ENCODE measurements around the gene NAT14.
A peak's percentile ranks its signal among the peaks of the same experiment; 100 is the strongest.
"Not testable (repeated sequence)": the region's sequence is repeated elsewhere in the genome, so short reads cannot be mapped to it uniquely, and the experiment has no call there.

Gene NAT14

GRCh38 chr19:55502197-55502952 lies 17.4 kb downstream of the NAT14 start:
- DNase-seq (ENCODE audit: low spot score) = no peak

GRCh38 chr19:55503157-55503501 lies 18.1 kb downstream of the NAT14 start:
- no peak for DNase-seq (ENCODE audit: low spot score)

GRCh38 chr19:55503502-55504251 lies 18.7 kb downstream of the NAT14 start:
- peak; percentile 72 for DNase-seq (ENCODE audit: low spot score)

- DNase-seq (ENCODE audit: low spot score) = no peak
Observed at GRCh38 chr19:55504252-55504603, 19.2 kb downstream of the NAT14 start.

- DNase-seq (ENCODE audit: low spot score) = no peak
Observed at GRCh38 chr19:55504981-55505380, 20.0 kb downstream of the NAT14 start.

GRCh38 chr19:55508120-55508519 lies 23.1 kb downstream of the NAT14 start:
- DNase-seq (ENCODE audit: low spot score) = no peak

- peak; percentile 74 for DNase-seq (ENCODE audit: low spot score)
Observed at GRCh38 chr19:55516878-55517620, 32.1 kb downstream of the NAT14 start.

- DNase-seq (ENCODE audit: low spot score) = no peak
Observed at GRCh38 chr19:55519451-55520311, 34.7 kb downstream of the NAT14 start.

GRCh38 chr19:55520691-55521292 lies 35.8 kb downstream of the NAT14 start:
- no peak for DNase-seq (ENCODE audit: low spot score)

- DNase-seq (ENCODE audit: low spot score) = no peak
Observed at GRCh38 chr19:55525289-55526101, 40.5 kb downstream of the NAT14 start.

- DNase-seq (ENCODE audit: low spot score) = peak; percentile 32
Observed at GRCh38 chr19:55526216-55527196, 41.5 kb downstream of the NAT14 start.

GRCh38 chr19:55527197-55528029 lies 42.4 kb downstream of the NAT14 start:
- DNase-seq (ENCODE audit: low spot score) = no peak

GRCh38 chr19:55528030-55528803 lies 43.2 kb downstream of the NAT14 start:
- DNase-seq (ENCODE audit: low spot score) = peak; percentile 38

GRCh38 chr19:55529636-55530234 lies 44.7 kb downstream of the NAT14 start:
- DNase-seq (ENCODE audit: low spot score) = no peak

- DNase-seq (ENCODE audit: low spot score) = no peak
Observed at GRCh38 chr19:55530996-55531395, 46.0 kb downstream of the NAT14 start.

- DNase-seq (ENCODE audit: low spot score) = not testable (repeated sequence)
Observed at GRCh38 chr19:55534280-55534679, 49.3 kb downstream of the NAT14 start.

Data from SK-N-DZ (cell line).